Measurements from ENCODE around the gene SEMA7A.
"Not testable (repeated sequence)": the region's sequence is repeated elsewhere in the genome, so short reads cannot be mapped to it uniquely, and the experiment has no call there.

SEMA7A gene

GRCh38 chr15:74367296-74367854 is 66.4 kb downstream of the SEMA7A start, which contains the start of gene CYP11A1:
CYP11A1 (minus strand) TSS chr15:74367646; CDS start chr15:74367585, 61 bp downstream.
- H3K9me3 ChIP-seq (ENCODE audit: control insufficient read depth, low read length), result no peaks in the 10 kb centered on the region
- peaks cover 9% of the 10 kb centered on the region for H3K4me1 ChIP-seq (ENCODE audit: control insufficient read depth, insufficient read depth, low read length, poor library complexity, severe bottlenecking)
- 90 to 96% methylated on average over 10 to 12 of the region's 12 CpGs for WGBS, 2 experiments (ENCODE audit: insufficient coverage in 2 of 2)
- no peak within 1 kb of the TSS for H3K4me3 ChIP-seq (ENCODE audit: extremely low read depth, insufficient read depth, low read length, poor library complexity, severe bottlenecking)
- no peaks in the 10 kb centered on the region for H3K36me3 ChIP-seq (ENCODE audit: control insufficient read depth, insufficient read depth, low read length)
- no peak within 1 kb of the TSS for H3K27ac ChIP-seq (ENCODE audit: low read depth, low read length, severe bottlenecking)

- WGBS, 2 experiments (ENCODE audit: insufficient coverage in 2 of 2), result 6 to 14% methylated on average over 51 to 59 of the region's 75 CpGs
- H3K36me3 ChIP-seq (ENCODE audit: control insufficient read depth, insufficient read depth, low read length), result no peaks in the 10 kb centered on the region
These were observed 67.9 kb downstream of the SEMA7A start for GRCh38 chr15:74365598-74366445.

GRCh38 chr15:74364936-74365597 is 68.7 kb downstream of the SEMA7A start:
- H3K9me3 ChIP-seq (ENCODE audit: control insufficient read depth, low read length), result no peaks in the 10 kb centered on the region
- H3K4me1 ChIP-seq (ENCODE audit: control insufficient read depth, insufficient read depth, low read length, poor library complexity, severe bottlenecking), result peaks cover 11% of the 10 kb centered on the region
- no peaks in the 10 kb centered on the region for H3K36me3 ChIP-seq (ENCODE audit: control insufficient read depth, insufficient read depth, low read length)
- H3K4me3 ChIP-seq (ENCODE audit: extremely low read depth, insufficient read depth, low read length, poor library complexity, severe bottlenecking), result peak overlapping the region; percentile 46
- 40 to 43% methylated on average over 7 to 8 of the region's 12 CpGs for WGBS, 2 experiments (ENCODE audit: insufficient coverage in 2 of 2)
- peak overlapping the region; percentile 59 for H3K27ac ChIP-seq (ENCODE audit: low read depth, low read length, severe bottlenecking)

More at GRCh38 chr15:74365598-74366445, 67.9 kb downstream of the SEMA7A start:
- H3K27ac ChIP-seq (ENCODE audit: low read depth, low read length, severe bottlenecking), result no peak overlapping the region
- peaks cover 9% of the 10 kb centered on the region for H3K4me1 ChIP-seq (ENCODE audit: control insufficient read depth, insufficient read depth, low read length, poor library complexity, severe bottlenecking)
- no peaks in the 10 kb centered on the region for H3K9me3 ChIP-seq (ENCODE audit: control insufficient read depth, low read length)
- peak overlapping the region; percentile 46 for H3K4me3 ChIP-seq (ENCODE audit: extremely low read depth, insufficient read depth, low read length, poor library complexity, severe bottlenecking)

- no peak overlapping the region for H3K4me3 ChIP-seq (ENCODE audit: extremely low read depth, insufficient read depth, low read length, poor library complexity, severe bottlenecking)
- no peaks in the 10 kb centered on the region for H3K9me3 ChIP-seq (ENCODE audit: control insufficient read depth, low read length)
- H3K4me1 ChIP-seq (ENCODE audit: control insufficient read depth, insufficient read depth, low read length, poor library complexity, severe bottlenecking), result peaks cover 11% of the 10 kb centered on the region
- no peaks in the 10 kb centered on the region for H3K36me3 ChIP-seq (ENCODE audit: control insufficient read depth, insufficient read depth, low read length)
- WGBS, 2 experiments (ENCODE audit: insufficient coverage in 2 of 2), result no CpG with 5 or more reads among the region's 1 CpG
- no peak overlapping the region for H3K27ac ChIP-seq (ENCODE audit: low read depth, low read length, severe bottlenecking)
These were observed 71.3 kb downstream of the SEMA7A start for GRCh38 chr15:74362482-74362881.

- not testable (repeated sequence) for H3K9me3 ChIP-seq (ENCODE audit: control insufficient read depth, low read length); H3K4me3 ChIP-seq (ENCODE audit: extremely low read depth, insufficient read depth, low read length, poor library complexity, severe bottlenecking); H3K36me3 ChIP-seq (ENCODE audit: control insufficient read depth, insufficient read depth, low read length); H3K27ac ChIP-seq (ENCODE audit: low read depth, low read length, severe bottlenecking)
- H3K4me1 ChIP-seq (ENCODE audit: control insufficient read depth, insufficient read depth, low read length, poor library complexity, severe bottlenecking), result peaks cover 11% of the 10 kb centered on the region
- no CpG with 5 or more reads among the region's 1 CpG for whole genome bisulfite sequencing, 2 experiments (ENCODE audit: insufficient coverage in 2 of 2)
These were observed 72.9 kb downstream of the SEMA7A start for GRCh38 chr15:74360855-74361254.

- not testable (repeated sequence) for H3K36me3 ChIP-seq (ENCODE audit: control insufficient read depth, insufficient read depth, low read length); H3K9me3 ChIP-seq (ENCODE audit: control insufficient read depth, low read length); H3K27ac ChIP-seq (ENCODE audit: low read depth, low read length, severe bottlenecking); H3K4me1 ChIP-seq (ENCODE audit: control insufficient read depth, insufficient read depth, low read length, poor library complexity, severe bottlenecking); H3K4me3 ChIP-seq (ENCODE audit: extremely low read depth, insufficient read depth, low read length, poor library complexity, severe bottlenecking)
- WGBS, 2 experiments (ENCODE audit: insufficient coverage in 2 of 2), result 27 to 37% methylated on average over 4 to 6 of the region's 6 CpGs
These were observed 74.4 kb downstream of the SEMA7A start for GRCh38 chr15:74359376-74359775.
